ENCODE measurements around the gene EFCAB14.

DNA sequence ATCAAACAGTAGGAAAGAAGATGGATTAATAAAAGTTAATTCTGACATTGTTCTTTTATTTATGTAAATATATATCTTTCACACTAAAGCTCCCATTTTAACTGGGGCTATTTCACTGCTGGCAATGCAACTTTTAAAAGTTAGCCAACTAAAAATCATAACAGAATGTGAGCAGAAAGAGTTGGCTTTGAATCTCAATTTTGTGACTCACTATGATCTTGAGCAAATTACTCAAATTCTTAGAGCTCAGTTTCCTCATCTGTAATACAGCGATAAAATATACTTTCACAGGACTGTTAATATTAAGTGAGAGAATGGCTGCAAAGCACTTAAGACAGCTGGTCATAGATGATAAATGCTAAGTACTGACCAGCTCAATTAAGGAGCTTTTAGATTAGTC lies 10.8 kb downstream of the EFCAB14 start:
- no peak for TF ChIP-seq EZH2 (IDR thresholded peaks at IDR 0.05; ENCODE audit: borderline replicate concordance, insufficient read depth, low read length, poor library complexity, severe bottlenecking)
- no peak for TF ChIP-seq CTCF (IDR thresholded peaks at IDR 0.05; ENCODE audit: poor library complexity, severe bottlenecking)
- no peak for TF ChIP-seq TAF1 (IDR thresholded peaks at IDR 0.05; ENCODE audit: low read depth)
- TF ChIP-seq EP300 (conservative IDR thresholded peaks at IDR 0.05; ENCODE audit: poor library complexity, severe bottlenecking): no peak

Measured in neural cell (in vitro differentiated cells).